GM06990 (cell line): ENCODE results near the gene SUMO3.

Experiments
- DNase-seq: peaks from one replicate; pipeline ENCODE4 v3.0.0-alpha.2; 2011; ENCODE audit not compliant: insufficient read length; ENCODE audit errors: extremely low read depth
- H3K27me3 ChIP-seq: replicated peaks from 2 replicates; pipeline ENCODE4 v1.6.0; 2011; ENCODE audit warnings: low read length; ENCODE audit not compliant: control insufficient read depth, insufficient read depth
- H3K36me3 ChIP-seq: 2 replicates; pipeline ENCODE4 v1.5.1; 2011; ENCODE audit warnings: low read length; ENCODE audit not compliant: control insufficient read depth, insufficient read depth
- H3K4me3 ChIP-seq: replicated peaks from 2 replicates; pipeline ENCODE4 v1.5.1; 2011; ENCODE audit warnings: low read depth, mild to moderate bottlenecking, control low read depth, low read length
- TF ChIP-seq, protein P1 (sequence below): IDR thresholded peaks from 2 replicates; pipeline ENCODE4 v1.5.1; 2011; ENCODE audit warnings: low read length, control low read depth, mild to moderate bottlenecking, inconsistent platforms; ENCODE audit not compliant: insufficient read depth, poor library complexity, severe bottlenecking

The SUMO3 gene

DNA sequence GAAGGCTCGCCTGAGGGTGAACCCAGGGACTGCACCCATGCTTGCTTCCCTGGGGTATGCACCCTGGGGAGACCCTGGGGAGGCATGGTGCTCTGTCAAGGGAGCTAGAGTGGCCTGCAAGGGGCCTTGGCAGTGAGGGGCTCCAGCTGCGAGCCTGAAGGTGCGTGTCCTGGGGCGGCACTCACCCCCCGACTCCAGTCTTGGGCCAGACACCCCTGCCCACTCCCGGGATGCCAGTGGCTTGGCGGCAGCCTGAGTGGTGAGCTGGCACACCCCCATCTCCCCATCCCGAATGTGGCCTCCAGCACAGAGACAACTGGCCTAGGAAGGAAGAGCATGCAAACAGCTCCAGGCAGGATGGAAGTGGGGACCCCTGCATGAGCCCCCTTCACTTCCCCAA, 2.6 kb downstream of the SUMO3 start:
- DNase-seq = no peak
- H3K27me3 ChIP-seq = no peaks in the 10 kb centered on the region
- no peak overlapping the region for H3K4me3 ChIP-seq
- TF ChIP-seq, protein P1, sequence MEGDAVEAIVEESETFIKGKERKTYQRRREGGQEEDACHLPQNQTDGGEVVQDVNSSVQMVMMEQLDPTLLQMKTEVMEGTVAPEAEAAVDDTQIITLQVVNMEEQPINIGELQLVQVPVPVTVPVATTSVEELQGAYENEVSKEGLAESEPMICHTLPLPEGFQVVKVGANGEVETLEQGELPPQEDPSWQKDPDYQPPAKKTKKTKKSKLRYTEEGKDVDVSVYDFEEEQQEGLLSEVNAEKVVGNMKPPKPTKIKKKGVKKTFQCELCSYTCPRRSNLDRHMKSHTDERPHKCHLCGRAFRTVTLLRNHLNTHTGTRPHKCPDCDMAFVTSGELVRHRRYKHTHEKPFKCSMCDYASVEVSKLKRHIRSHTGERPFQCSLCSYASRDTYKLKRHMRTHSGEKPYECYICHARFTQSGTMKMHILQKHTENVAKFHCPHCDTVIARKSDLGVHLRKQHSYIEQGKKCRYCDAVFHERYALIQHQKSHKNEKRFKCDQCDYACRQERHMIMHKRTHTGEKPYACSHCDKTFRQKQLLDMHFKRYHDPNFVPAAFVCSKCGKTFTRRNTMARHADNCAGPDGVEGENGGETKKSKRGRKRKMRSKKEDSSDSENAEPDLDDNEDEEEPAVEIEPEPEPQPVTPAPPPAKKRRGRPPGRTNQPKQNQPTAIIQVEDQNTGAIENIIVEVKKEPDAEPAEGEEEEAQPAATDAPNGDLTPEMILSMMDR = no peak
- H3K36me3 ChIP-seq = peaks cover 9% of the 10 kb centered on the region

- no peak overlapping the region for H3K4me3 ChIP-seq
- H3K27me3 ChIP-seq = no peaks in the 10 kb centered on the region
- H3K36me3 ChIP-seq = peaks cover 11% of the 10 kb centered on the region
- TF ChIP-seq, protein P1 = no peak
- DNase-seq = no peak
Observed at GRCh38 chr21:44814498-44815023, 3.3 kb downstream of the SUMO3 start.

DNA sequence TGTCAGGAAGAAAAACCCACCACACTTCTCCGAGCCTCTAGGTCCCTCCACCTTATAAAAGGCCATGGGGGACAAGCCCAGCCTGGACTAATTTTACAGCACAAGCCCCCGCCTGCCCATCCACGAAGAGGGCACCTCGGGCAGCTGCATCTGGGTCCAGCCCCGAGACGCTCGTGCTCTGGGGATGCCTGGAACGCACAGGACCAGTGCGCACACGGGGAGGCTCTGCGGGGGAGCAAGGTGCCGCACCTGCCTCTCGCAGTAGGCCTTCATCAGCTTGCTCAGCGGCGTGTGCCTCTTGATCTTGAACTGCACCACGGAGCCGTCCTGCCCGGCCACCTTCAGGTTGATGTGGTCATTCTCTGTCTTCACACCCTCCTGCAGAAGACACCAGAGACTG, 4.1 kb downstream of the SUMO3 start:
- peaks cover 11% of the 10 kb centered on the region for H3K36me3 ChIP-seq
- no peaks in the 10 kb centered on the region for H3K27me3 ChIP-seq
- no peak for DNase-seq
- TF ChIP-seq, protein P1 = no peak
- H3K4me3 ChIP-seq = no peak overlapping the region

DNA sequence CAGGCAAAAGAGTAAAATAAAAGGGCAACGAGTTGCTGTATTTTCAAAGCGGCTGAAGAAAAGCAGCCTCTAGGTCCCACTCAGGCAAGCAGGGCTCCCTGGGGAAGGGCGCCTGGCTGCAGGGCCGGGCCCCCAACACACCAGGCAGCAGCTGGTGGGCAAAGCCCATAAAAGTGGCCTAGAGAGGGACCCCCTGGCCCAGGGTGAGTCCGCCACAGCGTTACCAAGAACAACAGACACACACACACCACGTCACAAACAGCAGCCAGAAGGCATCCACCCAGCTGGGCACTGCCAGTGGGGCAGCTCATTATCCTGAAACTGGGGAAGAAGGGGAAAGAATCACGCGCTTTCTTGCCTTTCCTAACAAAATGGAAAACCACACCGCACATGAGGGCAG, 4.7 kb downstream of the SUMO3 start:
- TF ChIP-seq, protein P1 = no peak
- Histone ChIP-seq H3K4me3 (no peak overlapping the region), H3K27me3 (no peaks in the 10 kb centered on the region), H3K36me3 (peaks cover 11% of the 10 kb centered on the region)
- no peak for DNase-seq

DNA sequence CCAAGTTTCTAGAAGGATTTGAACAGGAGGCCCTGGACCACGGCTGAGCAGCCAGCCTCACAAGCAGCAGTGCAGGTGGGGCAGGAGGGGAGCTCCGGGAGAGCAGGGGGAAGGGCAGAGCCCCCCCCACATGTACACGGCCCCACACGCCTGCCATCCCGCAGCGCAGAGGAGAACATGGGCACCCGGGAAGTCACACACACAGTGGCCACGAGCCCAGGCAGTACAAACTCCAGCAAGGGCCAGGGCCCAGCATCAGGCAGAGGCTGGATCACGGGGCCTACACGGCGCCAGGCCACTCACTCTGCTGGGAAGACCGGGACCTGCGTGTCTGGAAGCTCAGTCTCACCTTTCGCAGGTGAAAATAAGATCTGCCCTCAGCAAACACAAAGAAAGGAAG, 5.2 kb downstream of the SUMO3 start:
- no peak for DNase-seq
- H3K4me3 ChIP-seq = no peak overlapping the region
- peaks cover 11% of the 10 kb centered on the region for H3K36me3 ChIP-seq
- TF ChIP-seq, protein P1 = no peak
- H3K27me3 ChIP-seq = no peaks in the 10 kb centered on the region

DNA sequence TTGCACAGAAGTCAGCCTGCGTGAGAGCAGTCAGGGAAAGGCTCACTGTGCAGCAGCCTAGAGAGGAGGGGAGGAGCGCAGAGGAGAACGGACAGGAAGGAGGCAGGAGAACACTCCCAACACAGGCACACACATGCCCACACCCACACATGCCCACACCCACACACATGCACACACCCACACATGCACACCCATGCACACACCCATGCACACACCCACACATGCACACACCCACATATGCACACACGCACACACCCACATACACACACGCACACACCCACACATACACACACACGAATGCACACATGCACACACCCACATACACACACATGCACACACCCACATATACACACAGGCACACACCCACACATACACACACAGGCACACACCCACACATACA, 7.1 kb downstream of the SUMO3 start:
- Histone ChIP-seq H3K36me3 (peaks cover 16% of the 10 kb centered on the region), H3K27me3 (no peaks in the 10 kb centered on the region), H3K4me3 (no peak overlapping the region)
- no peak for DNase-seq
- TF ChIP-seq, protein P1 = no peak
